Iris pigment epithelial cell (primary cell): ENCODE measurements around the gene SMIM22.

Experiments
- DNase-seq: peaks from one replicate; pipeline ENCODE4 v3.0.0-alpha.2; 2011; ENCODE audit warnings: low read depth

SMIM22 gene

GRCh38 chr16:4814542-4815173, 19.5 kb downstream of the SMIM22 start:
- DNase-seq = no peak

GRCh38 chr16:4820652-4821051, 25.5 kb downstream of the SMIM22 start:
- DNase-seq = no peak

- no peak for DNase-seq
Observed at GRCh38 chr16:4825196-4825595, 30.0 kb downstream of the SMIM22 start.

GRCh38 chr16:4826526-4826925, 31.4 kb downstream of the SMIM22 start:
- no peak for DNase-seq

GRCh38 chr16:4826980-4827379, 31.8 kb downstream of the SMIM22 start:
- DNase-seq = no peak

- DNase-seq = no peak
Observed at GRCh38 chr16:4828567-4829321, 33.6 kb downstream of the SMIM22 start.

- DNase-seq = no peak
Observed at GRCh38 chr16:4830408-4830807, 35.2 kb downstream of the SMIM22 start.

- DNase-seq = no peak
Observed at GRCh38 chr16:4831616-4832015, 36.4 kb downstream of the SMIM22 start.

GRCh38 chr16:4832698-4833343, 37.7 kb downstream of the SMIM22 start:
- no peak for DNase-seq

GRCh38 chr16:4833584-4833983, 38.4 kb downstream of the SMIM22 start:
- no peak for DNase-seq

GRCh38 chr16:4836727-4837126, 41.6 kb downstream of the SMIM22 start:
- no peak for DNase-seq

- no peak for DNase-seq
Observed at GRCh38 chr16:4837733-4838501, 42.7 kb downstream of the SMIM22 start.

GRCh38 chr16:4839942-4840341, 44.8 kb downstream of the SMIM22 start:
- DNase-seq = no peak

GRCh38 chr16:4840984-4841383, 45.8 kb downstream of the SMIM22 start:
- no peak for DNase-seq
